ENCODE data around the gene KIF21B. TPM values are rescaled to one million over a fixed set of nuclear protein-coding genes. Genes with fewer than 3 reads are reported as not detected.

The KIF21B gene
- total and polyA plus RNA-seq, 2 of the 4 experiments (the other 2 are of a cell fraction) = 0.36 to 0.55 TPM

DNA sequence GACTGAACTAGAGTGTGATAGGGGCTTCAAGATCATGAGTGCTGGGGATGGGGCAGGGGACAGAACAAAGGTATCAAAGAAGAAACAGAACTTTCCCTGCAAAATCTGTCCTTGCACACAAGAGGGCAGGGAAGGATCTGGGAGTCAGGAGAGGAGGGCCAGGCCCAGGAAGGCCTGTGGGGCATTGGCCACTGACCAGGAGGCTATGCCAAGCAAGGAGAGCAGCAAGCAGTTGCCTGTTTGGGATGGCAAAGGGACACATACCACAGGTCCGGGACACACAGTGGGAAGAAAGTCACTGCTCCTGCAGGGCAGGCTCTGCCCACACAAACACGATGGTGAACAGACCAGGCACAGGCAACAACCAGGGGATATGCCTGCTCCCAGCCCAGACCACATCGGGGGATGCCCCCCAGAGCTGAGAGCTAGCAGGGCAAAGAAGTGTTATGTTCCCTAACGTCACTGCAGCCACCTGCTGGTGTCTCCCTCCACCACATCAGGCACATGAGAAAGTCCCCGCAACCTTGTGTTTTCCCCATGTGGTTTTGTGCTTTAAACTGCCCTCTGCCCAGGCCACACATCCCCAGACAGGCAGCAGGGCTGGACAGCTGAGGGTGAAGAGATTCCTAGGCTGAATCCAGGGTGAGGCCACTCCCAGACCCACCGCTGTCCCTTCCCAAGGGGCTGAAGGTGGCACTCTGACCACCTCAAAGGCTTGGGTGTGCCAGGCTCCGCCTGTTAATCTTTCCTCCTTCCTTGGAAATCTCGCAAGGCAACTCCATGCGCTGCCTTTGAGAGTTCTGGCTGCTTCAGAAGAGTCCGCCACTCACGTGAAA lies 53.6 kb downstream of the KIF21B start:
- H2BK120ac ChIP-seq (ENCODE audit: low read depth, low read length) = no peak overlapping the region
- no peak overlapping the region for H4K8ac ChIP-seq (ENCODE audit: low read depth in 2 of 2, low read length in 2 of 2)
- H3K9me3 ChIP-seq (ENCODE audit: control insufficient read depth, insufficient read depth, low read length) = no peaks in the 10 kb centered on the region
- no peaks in the 10 kb centered on the region for H3K4me1 ChIP-seq (ENCODE audit: control insufficient read depth, insufficient read depth, low read length)
- no peaks in the 10 kb centered on the region for H4K20me1 ChIP-seq (ENCODE audit: insufficient read depth, low read length)
- CTCF ChIA-PET = no interaction called here
- H3K36me3 ChIP-seq (ENCODE audit: control insufficient read depth, insufficient read depth, low read length) = no peaks in the 10 kb centered on the region
- H4K91ac ChIP-seq (ENCODE audit: insufficient read depth, low read depth, low read length) = no peak overlapping the region
- H3K4me3 ChIP-seq (ENCODE audit: insufficient read depth, low read depth, low read length) = no peak overlapping the region
- H3K4ac ChIP-seq (ENCODE audit: low read depth, low read length) = no peak overlapping the region
- no peak overlapping the region for H3K18ac ChIP-seq (ENCODE audit: low read depth, low read length)
- WGBS, 2 experiments (ENCODE audit: extremely low coverage in 2 of 2, insufficient read length in 1 of 2) = 81% methylated on average over 4 of the region's 11 CpGs; no CpG with 5 or more reads in 1 of the 2 experiments
- intact Hi-C loops (cut with micrococcal nuclease) (loop anchor here (5.0 to 10.0 kb wide), 2 partner anchors 345 to 437 kb away; partner anchors contain the start of gene KIF14), dilution Hi-C loops (cut with HindIII; ENCODE audit: low sequenced_read_pairs, unreplicated experiment) (no loop called here), in situ Hi-C loops (cut with MboI; ENCODE audit: low sequenced_read_pairs) (no loop called here)
- no peak overlapping the region for H3K56ac ChIP-seq (ENCODE audit: extremely low read depth, insufficient read depth, low read length)
- H3K27ac ChIP-seq (ENCODE audit: insufficient read depth, low read length) = no peak overlapping the region
- no TSS peak for BruUV-seq (replicated peaks)
- H3K9ac ChIP-seq (ENCODE audit: low read depth, low read length) = no peak overlapping the region
- POLR2A ChIA-PET (ENCODE audit: unreplicated experiment) = no interaction called here
- H2BK20ac ChIP-seq (ENCODE audit: low read depth, low read length) = no peak overlapping the region
- H4K5ac ChIP-seq (ENCODE audit: low read depth, low read length) = no peak overlapping the region
- H3K23ac ChIP-seq (ENCODE audit: low read depth, low read length) = no peak overlapping the region
- ATAC-seq (ENCODE audit: low read depth) = no peak
- DNase-seq = no peak
- no peak overlapping the region for H3K4me2 ChIP-seq (ENCODE audit: low read depth, low read length)
- no peak overlapping the region for H2AFZ ChIP-seq (replicated peaks; ENCODE audit: low read length, poor library complexity)
- H2AK5ac ChIP-seq (ENCODE audit: low read depth, low read length) = no peak overlapping the region
- TF ChIP-seq MAZ (IDR thresholded peaks at IDR 0.05; ENCODE audit: borderline replicate concordance, low read depth, low read length) = no peak
- no peak for TF ChIP-seq NFE2L2 (IDR thresholded peaks at IDR 0.05; ENCODE audit: low read depth, low read length)
- TF ChIP-seq CEBPB (IDR thresholded peaks at IDR 0.05; ENCODE audit: low read depth, low read length) = no peak
- no peak for TF ChIP-seq MAFK (IDR thresholded peaks at IDR 0.05; ENCODE audit: low read depth, low read length)
- no peak for TF ChIP-seq FOS (IDR thresholded peaks at IDR 0.05; ENCODE audit: low read depth, low read length)
- TF ChIP-seq CHD1 (IDR thresholded peaks at IDR 0.05; ENCODE audit: low read depth, low read length) = no peak
- TF ChIP-seq BHLHE40 (IDR thresholded peaks at IDR 0.05; ENCODE audit: low read depth, low read length) = no peak
- TF ChIP-seq, protein P1, sequence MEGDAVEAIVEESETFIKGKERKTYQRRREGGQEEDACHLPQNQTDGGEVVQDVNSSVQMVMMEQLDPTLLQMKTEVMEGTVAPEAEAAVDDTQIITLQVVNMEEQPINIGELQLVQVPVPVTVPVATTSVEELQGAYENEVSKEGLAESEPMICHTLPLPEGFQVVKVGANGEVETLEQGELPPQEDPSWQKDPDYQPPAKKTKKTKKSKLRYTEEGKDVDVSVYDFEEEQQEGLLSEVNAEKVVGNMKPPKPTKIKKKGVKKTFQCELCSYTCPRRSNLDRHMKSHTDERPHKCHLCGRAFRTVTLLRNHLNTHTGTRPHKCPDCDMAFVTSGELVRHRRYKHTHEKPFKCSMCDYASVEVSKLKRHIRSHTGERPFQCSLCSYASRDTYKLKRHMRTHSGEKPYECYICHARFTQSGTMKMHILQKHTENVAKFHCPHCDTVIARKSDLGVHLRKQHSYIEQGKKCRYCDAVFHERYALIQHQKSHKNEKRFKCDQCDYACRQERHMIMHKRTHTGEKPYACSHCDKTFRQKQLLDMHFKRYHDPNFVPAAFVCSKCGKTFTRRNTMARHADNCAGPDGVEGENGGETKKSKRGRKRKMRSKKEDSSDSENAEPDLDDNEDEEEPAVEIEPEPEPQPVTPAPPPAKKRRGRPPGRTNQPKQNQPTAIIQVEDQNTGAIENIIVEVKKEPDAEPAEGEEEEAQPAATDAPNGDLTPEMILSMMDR (conservative IDR thresholded peaks at IDR 0.05; ENCODE audit: low read depth, low read length) = no peak
- TF ChIP-seq MXI1 (IDR thresholded peaks at IDR 0.05; ENCODE audit: borderline replicate concordance, low read depth, low read length) = no peak
- no peak for TF ChIP-seq RFX5 (IDR thresholded peaks at IDR 0.05; ENCODE audit: low read depth, low read length)
- no peak for TF ChIP-seq SMC3 (IDR thresholded peaks at IDR 0.05; ENCODE audit: low read depth, low read length)
- TF ChIP-seq, protein P2, sequence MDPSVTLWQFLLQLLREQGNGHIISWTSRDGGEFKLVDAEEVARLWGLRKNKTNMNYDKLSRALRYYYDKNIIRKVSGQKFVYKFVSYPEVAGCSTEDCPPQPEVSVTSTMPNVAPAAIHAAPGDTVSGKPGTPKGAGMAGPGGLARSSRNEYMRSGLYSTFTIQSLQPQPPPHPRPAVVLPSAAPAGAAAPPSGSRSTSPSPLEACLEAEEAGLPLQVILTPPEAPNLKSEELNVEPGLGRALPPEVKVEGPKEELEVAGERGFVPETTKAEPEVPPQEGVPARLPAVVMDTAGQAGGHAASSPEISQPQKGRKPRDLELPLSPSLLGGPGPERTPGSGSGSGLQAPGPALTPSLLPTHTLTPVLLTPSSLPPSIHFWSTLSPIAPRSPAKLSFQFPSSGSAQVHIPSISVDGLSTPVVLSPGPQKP (IDR thresholded peaks at IDR 0.05; ENCODE audit: borderline replicate concordance, low read depth, low read length) = no peak
- no peak overlapping the region for H2BK15ac ChIP-seq (ENCODE audit: low read depth, low read length)
- H2AK9ac ChIP-seq (replicated peaks; ENCODE audit: low read depth, low read length, poor library complexity) = no peak overlapping the region
- H3K27me3 ChIP-seq (ENCODE audit: control insufficient read depth, insufficient read depth, low read length) = peaks cover 14% of the 10 kb centered on the region
- no peak overlapping the region for H3K14ac ChIP-seq (replicated peaks; ENCODE audit: low read depth, low read length)
- H3K9me1 ChIP-seq (ENCODE audit: insufficient read depth, low read length) = no peaks in the 10 kb centered on the region
- H3K79me1 ChIP-seq (ENCODE audit: low read depth in 1 of 2, low read length in 2 of 2) = no peaks in the 10 kb centered on the region
- H2BK5ac ChIP-seq (ENCODE audit: low read depth, low read length, poor library complexity, severe bottlenecking) = no peak overlapping the region

All from IMR-90 (cell line).